Activated naive CD8-positive, alpha-beta T cell treated with anti-CD3 and anti-CD28 coated beads for 36 hours (primary cell): ENCODE data around the gene PPP1R9A. TPM values are rescaled to one million over a fixed set of nuclear protein-coding genes. Genes with fewer than 3 reads are reported as not detected.

ENCODE experiments used
- DNase-seq: peaks from one replicate; pipeline ENCODE4 v3.0.0; 2021
- H3K27ac Mint-ChIP-seq: one replicate; pipeline ENCODE4 v1.8.0; 2022; ENCODE audit warnings: mild to moderate bottlenecking, moderate library complexity, mixed read lengths
- H3K27me3 Mint-ChIP-seq: one replicate; pipeline ENCODE4 v1.8.0; 2022; ENCODE audit warnings: mild to moderate bottlenecking, mixed read lengths
- H3K36me3 Mint-ChIP-seq: one replicate; pipeline ENCODE4 v1.8.0; 2021; ENCODE audit warnings: mild to moderate bottlenecking, mixed read lengths
- H3K4me1 Mint-ChIP-seq: one replicate; pipeline ENCODE4 v1.8.0; 2021; ENCODE audit warnings: mixed read lengths
- H3K4me3 Mint-ChIP-seq: one replicate; pipeline ENCODE4 v1.8.0; 2022; ENCODE audit warnings: mild to moderate bottlenecking, moderate library complexity, mixed read lengths
- H3K9me3 Mint-ChIP-seq: one replicate; pipeline ENCODE4 v1.8.0; 2022; ENCODE audit warnings: mixed read lengths
- total RNA-seq, 2 experiments: library from RNA; stranded (reverse); gene quantifications; one replicate each; pipeline ENCODE4 v1.2.3, GENCODE V29; 2021

PPP1R9A gene
- total RNA-seq, 2 experiments from 2014 or later, result 0.08 to 0.16 TPM

- Mint-ChIP-seq H3K4me1 (no peaks in the 10 kb centered on the region), H3K4me3 (no peak overlapping the region), H3K9me3 (no peaks in the 10 kb centered on the region), H3K27me3 (no peaks in the 10 kb centered on the region), H3K27ac (no peak overlapping the region), H3K36me3 (no peaks in the 10 kb centered on the region)
- no peak for DNase-seq
These were observed 152.5 kb downstream of the PPP1R9A start for GRCh38 chr7:95059842-95060313.

GRCh38 chr7:95062901-95063300 is 155.5 kb downstream of the PPP1R9A start:
- no peak for DNase-seq
- H3K27ac Mint-ChIP-seq, result no peak overlapping the region
- no peaks in the 10 kb centered on the region for H3K36me3 Mint-ChIP-seq
- no peaks in the 10 kb centered on the region for H3K27me3 Mint-ChIP-seq
- no peak overlapping the region for H3K4me3 Mint-ChIP-seq
- no peaks in the 10 kb centered on the region for H3K4me1 Mint-ChIP-seq
- H3K9me3 Mint-ChIP-seq, result no peaks in the 10 kb centered on the region

GRCh38 chr7:95066737-95067530 is 159.5 kb downstream of the PPP1R9A start:
- H3K27ac Mint-ChIP-seq, result no peak overlapping the region
- no peaks in the 10 kb centered on the region for H3K36me3 Mint-ChIP-seq
- no peaks in the 10 kb centered on the region for H3K9me3 Mint-ChIP-seq
- H3K4me1 Mint-ChIP-seq, result no peaks in the 10 kb centered on the region
- no peak overlapping the region for H3K4me3 Mint-ChIP-seq
- no peaks in the 10 kb centered on the region for H3K27me3 Mint-ChIP-seq
- no peak for DNase-seq

- Mint-ChIP-seq H3K27ac (no peak overlapping the region), H3K4me3 (no peak overlapping the region), H3K36me3 (no peaks in the 10 kb centered on the region), H3K9me3 (no peaks in the 10 kb centered on the region), H3K4me1 (no peaks in the 10 kb centered on the region), H3K27me3 (no peaks in the 10 kb centered on the region)
- no peak for DNase-seq
These were observed 181.3 kb downstream of the PPP1R9A start for GRCh38 chr7:95088536-95089215.

GRCh38 chr7:95089414-95090315 is 182.3 kb downstream of the PPP1R9A start:
- Mint-ChIP-seq H3K27ac (no peak overlapping the region), H3K36me3 (no peaks in the 10 kb centered on the region), H3K4me1 (no peaks in the 10 kb centered on the region), H3K9me3 (no peaks in the 10 kb centered on the region), H3K27me3 (peaks cover 5% of the 10 kb centered on the region), H3K4me3 (no peak overlapping the region)
- no peak for DNase-seq

GRCh38 chr7:95092324-95092723 is 184.9 kb downstream of the PPP1R9A start:
- Mint-ChIP-seq H3K9me3 (no peaks in the 10 kb centered on the region), H3K4me1 (no peaks in the 10 kb centered on the region), H3K27me3 (peaks cover 5% of the 10 kb centered on the region), H3K27ac (no peak overlapping the region), H3K36me3 (no peaks in the 10 kb centered on the region), H3K4me3 (no peak overlapping the region)
- DNase-seq, result no peak

- no peaks in the 10 kb centered on the region for H3K9me3 Mint-ChIP-seq
These were observed 188.0 kb downstream of the PPP1R9A start for GRCh38 chr7:95095259-95095965.

GRCh38 chr7:95095966-95096540 is 188.7 kb downstream of the PPP1R9A start:
- H3K4me1 Mint-ChIP-seq, result no peaks in the 10 kb centered on the region
- no peaks in the 10 kb centered on the region for H3K9me3 Mint-ChIP-seq
- H3K27me3 Mint-ChIP-seq, result peaks cover 5% of the 10 kb centered on the region
- DNase-seq, result no peak
- H3K27ac Mint-ChIP-seq, result no peak overlapping the region
- H3K4me3 Mint-ChIP-seq, result no peak overlapping the region
- no peaks in the 10 kb centered on the region for H3K36me3 Mint-ChIP-seq

More at GRCh38 chr7:95095259-95095965, 188.0 kb downstream of the PPP1R9A start:
- DNase-seq, result no peak
- Mint-ChIP-seq H3K27ac (no peak overlapping the region), H3K27me3 (peaks cover 5% of the 10 kb centered on the region), H3K4me3 (no peak overlapping the region), H3K4me1 (no peaks in the 10 kb centered on the region), H3K36me3 (no peaks in the 10 kb centered on the region)

GRCh38 chr7:95097291-95097690 is 189.9 kb downstream of the PPP1R9A start:
- H3K36me3 Mint-ChIP-seq, result no peaks in the 10 kb centered on the region
- H3K4me1 Mint-ChIP-seq, result no peaks in the 10 kb centered on the region
- no peak for DNase-seq
- peaks cover 5% of the 10 kb centered on the region for H3K27me3 Mint-ChIP-seq
- no peaks in the 10 kb centered on the region for H3K9me3 Mint-ChIP-seq
- H3K27ac Mint-ChIP-seq, result no peak overlapping the region
- no peak overlapping the region for H3K4me3 Mint-ChIP-seq

- no peak for DNase-seq
- Mint-ChIP-seq H3K4me3 (no peak overlapping the region), H3K4me1 (no peaks in the 10 kb centered on the region), H3K27me3 (peaks cover 5% of the 10 kb centered on the region), H3K9me3 (no peaks in the 10 kb centered on the region), H3K36me3 (no peaks in the 10 kb centered on the region), H3K27ac (no peak overlapping the region)
These were observed 190.5 kb downstream of the PPP1R9A start for GRCh38 chr7:95097851-95098250.

GRCh38 chr7:95099106-95099505 is 191.7 kb downstream of the PPP1R9A start:
- Mint-ChIP-seq H3K27me3 (peaks cover 4% of the 10 kb centered on the region), H3K27ac (no peak overlapping the region), H3K36me3 (no peaks in the 10 kb centered on the region), H3K9me3 (no peaks in the 10 kb centered on the region), H3K4me3 (no peak overlapping the region), H3K4me1 (no peaks in the 10 kb centered on the region)
- DNase-seq, result no peak

GRCh38 chr7:95101422-95101821 is 194.0 kb downstream of the PPP1R9A start:
- Mint-ChIP-seq H3K4me1 (no peaks in the 10 kb centered on the region), H3K4me3 (no peak overlapping the region), H3K27me3 (no peaks in the 10 kb centered on the region), H3K27ac (no peak overlapping the region), H3K9me3 (no peaks in the 10 kb centered on the region), H3K36me3 (no peaks in the 10 kb centered on the region)
- DNase-seq, result no peak

GRCh38 chr7:95102662-95103061 is 195.3 kb downstream of the PPP1R9A start:
- no peak for DNase-seq
- Mint-ChIP-seq H3K27ac (no peak overlapping the region), H3K9me3 (no peaks in the 10 kb centered on the region), H3K27me3 (no peaks in the 10 kb centered on the region), H3K36me3 (no peaks in the 10 kb centered on the region), H3K4me1 (no peaks in the 10 kb centered on the region), H3K4me3 (no peak overlapping the region)

- Mint-ChIP-seq H3K4me1 (no peaks in the 10 kb centered on the region), H3K9me3 (no peaks in the 10 kb centered on the region), H3K27ac (no peak overlapping the region), H3K27me3 (no peaks in the 10 kb centered on the region), H3K36me3 (no peaks in the 10 kb centered on the region), H3K4me3 (no peak overlapping the region)
- no peak for DNase-seq
These were observed 197.3 kb downstream of the PPP1R9A start for GRCh38 chr7:95104739-95105138.
